Measurements from ENCODE around the gene C12orf76.
"Not testable (repeated sequence)": the region's sequence is repeated elsewhere in the genome, so short reads cannot be mapped to it uniquely, and the experiment has no call there.

Gene C12orf76

GRCh38 chr12:110048242-110049027 is at the start of gene C12orf76:
TSS of gene C12orf76 (minus strand) at chr12:110048522. CDS start at chr12:110048495, 27 bp downstream.
- H3K36me3 Mint-ChIP-seq (ENCODE audit: low read depth) = peaks cover 12% of the 10 kb centered on the region
- peak within 1 kb of the TSS; percentile 96 for H3K27ac Mint-ChIP-seq
- peaks cover 33% of the 10 kb centered on the region for H3K4me1 Mint-ChIP-seq (ENCODE audit: low read depth)
- H3K27me3 Mint-ChIP-seq (ENCODE audit: low read depth) = no peaks in the 10 kb centered on the region
- peak within 1 kb of the TSS; percentile 90 for H3K4me3 Mint-ChIP-seq
- no peaks in the 10 kb centered on the region for H3K9me3 Mint-ChIP-seq
- DNase-seq (ENCODE audit: low spot score) = peak; percentile 90

DNA sequence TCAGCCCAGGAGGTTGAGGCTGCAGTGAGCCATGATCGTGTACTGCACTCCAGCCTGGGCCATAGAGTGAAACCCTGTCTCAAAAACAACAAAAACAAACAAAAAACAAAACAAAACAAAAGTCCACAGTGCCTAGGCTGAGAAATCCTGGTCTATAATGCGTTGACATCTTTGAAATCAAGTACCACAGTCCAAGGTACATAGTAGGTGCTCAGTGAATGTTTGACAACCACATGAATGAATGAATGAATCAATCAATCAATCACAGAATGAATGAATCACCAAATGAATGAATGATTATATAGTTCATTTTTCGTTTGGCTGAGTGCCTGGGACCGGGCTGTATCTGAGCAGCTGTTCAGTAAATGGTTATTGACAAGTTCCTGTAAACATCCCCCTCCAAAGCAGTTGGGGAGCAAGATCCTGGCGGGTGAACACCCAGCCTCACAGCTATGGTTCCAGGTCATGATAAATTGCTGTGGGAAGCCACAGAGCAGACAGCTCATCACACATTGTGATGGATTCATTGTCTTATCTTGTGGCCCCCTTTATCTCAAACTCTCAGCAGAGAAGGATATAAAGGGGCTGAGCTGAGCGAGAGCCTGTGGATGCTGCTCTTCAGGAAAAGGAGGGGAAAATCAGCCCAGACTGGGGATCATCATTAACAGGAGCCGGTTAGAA is 45.4 kb upstream of the C12orf76 start:
- Mint-ChIP-seq H3K4me1 (ENCODE audit: low read depth) (peaks cover 3% of the 10 kb centered on the region), H3K36me3 (ENCODE audit: low read depth) (no peaks in the 10 kb centered on the region), H3K4me3 (no peak overlapping the region), H3K27ac (no peak overlapping the region), H3K9me3 (no peaks in the 10 kb centered on the region), H3K27me3 (ENCODE audit: low read depth) (peaks cover 13% of the 10 kb centered on the region)
- DNase-seq (ENCODE audit: low spot score) = no peak

DNA sequence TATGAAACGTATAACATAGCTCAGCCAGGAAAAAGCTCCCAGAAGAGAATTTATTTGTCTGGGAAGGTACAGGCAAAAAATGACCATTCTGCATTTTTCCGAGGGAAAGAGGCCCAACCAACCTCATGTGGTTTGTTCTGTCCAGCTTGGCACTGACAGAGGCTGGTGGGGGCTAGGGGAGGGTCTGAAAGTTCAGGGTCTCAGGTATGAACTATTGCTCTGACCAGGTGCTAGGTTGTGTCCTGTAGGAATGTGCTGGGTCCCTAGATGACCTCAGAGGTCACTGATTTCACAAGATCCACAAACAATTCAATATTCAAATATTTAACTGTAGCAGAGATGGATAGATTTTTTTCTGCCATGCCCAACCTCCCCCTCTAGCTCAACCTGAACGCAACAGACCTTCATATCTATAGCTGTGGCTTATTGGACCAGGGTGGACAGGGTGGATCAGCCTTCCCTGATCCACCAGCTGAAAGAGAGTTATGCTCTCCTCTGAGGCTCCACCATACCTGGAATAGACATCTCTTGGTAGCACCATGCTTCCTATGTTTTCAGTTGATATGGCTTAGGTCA is 42.9 kb upstream of the C12orf76 start:
- no peak overlapping the region for H3K4me3 Mint-ChIP-seq
- H3K27ac Mint-ChIP-seq = no peak overlapping the region
- H3K9me3 Mint-ChIP-seq = no peaks in the 10 kb centered on the region
- no peak for DNase-seq (ENCODE audit: low spot score)
- peaks cover 9% of the 10 kb centered on the region for H3K4me1 Mint-ChIP-seq (ENCODE audit: low read depth)
- no peaks in the 10 kb centered on the region for H3K36me3 Mint-ChIP-seq (ENCODE audit: low read depth)
- peaks cover 13% of the 10 kb centered on the region for H3K27me3 Mint-ChIP-seq (ENCODE audit: low read depth)

GRCh38 chr12:110090266-110091135 is 42.2 kb upstream of the C12orf76 start:
- Mint-ChIP-seq H3K36me3 (ENCODE audit: low read depth) (no peaks in the 10 kb centered on the region), H3K27ac (no peak overlapping the region), H3K9me3 (no peaks in the 10 kb centered on the region), H3K27me3 (ENCODE audit: low read depth) (peaks cover 13% of the 10 kb centered on the region), H3K4me3 (no peak overlapping the region), H3K4me1 (ENCODE audit: low read depth) (peaks cover 9% of the 10 kb centered on the region)
- no peak for DNase-seq (ENCODE audit: low spot score)

- no peak overlapping the region for H3K27ac Mint-ChIP-seq
- H3K4me1 Mint-ChIP-seq (ENCODE audit: low read depth) = peaks cover 9% of the 10 kb centered on the region
- peaks cover 13% of the 10 kb centered on the region for H3K27me3 Mint-ChIP-seq (ENCODE audit: low read depth)
- no peak for DNase-seq (ENCODE audit: low spot score)
- no peak overlapping the region for H3K4me3 Mint-ChIP-seq
- no peaks in the 10 kb centered on the region for H3K36me3 Mint-ChIP-seq (ENCODE audit: low read depth)
- H3K9me3 Mint-ChIP-seq = peaks cover 3% of the 10 kb centered on the region
These were observed 40.6 kb upstream of the C12orf76 start for GRCh38 chr12:110088936-110089335.

GRCh38 chr12:110088216-110088615 is 39.9 kb upstream of the C12orf76 start:
- not testable (repeated sequence) for H3K4me1 Mint-ChIP-seq (ENCODE audit: low read depth); H3K27ac Mint-ChIP-seq; DNase-seq (ENCODE audit: low spot score); H3K9me3 Mint-ChIP-seq; H3K4me3 Mint-ChIP-seq; H3K36me3 Mint-ChIP-seq (ENCODE audit: low read depth)
- peaks cover 13% of the 10 kb centered on the region for H3K27me3 Mint-ChIP-seq (ENCODE audit: low read depth)

DNA sequence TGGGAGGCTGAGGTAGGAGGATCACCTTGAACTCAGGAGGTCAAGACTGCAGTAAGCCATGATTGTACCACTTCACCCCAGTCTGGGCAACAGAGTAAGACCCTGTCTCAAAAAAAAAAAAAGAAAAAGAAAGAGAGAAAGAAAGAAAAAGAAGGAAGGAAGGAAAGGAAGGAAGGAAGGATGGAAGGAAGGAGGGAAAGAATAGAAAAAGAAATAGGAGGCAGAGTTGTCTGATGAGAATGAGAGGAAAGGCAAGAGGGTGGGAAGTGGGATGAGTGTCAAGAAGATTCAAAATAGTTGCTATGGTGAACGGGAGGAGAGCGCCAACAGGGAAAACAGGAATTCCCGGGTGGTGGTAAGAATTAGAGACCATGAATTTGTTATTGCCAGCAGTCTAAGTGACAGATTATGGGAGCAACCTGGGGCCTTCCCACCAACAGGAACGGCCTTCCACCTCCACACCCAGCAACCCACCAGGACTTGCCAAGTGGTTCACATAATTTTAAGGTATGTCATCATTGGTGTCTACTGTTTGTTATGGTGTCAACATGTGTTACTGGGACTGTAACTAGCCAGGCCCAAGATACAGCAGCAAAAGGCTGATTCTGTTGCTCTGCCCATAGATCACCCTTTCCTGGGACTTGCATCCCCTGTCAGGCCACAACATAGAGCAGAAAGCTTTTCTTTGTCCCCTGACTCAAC is 36.1 kb upstream of the C12orf76 start:
- H3K27me3 Mint-ChIP-seq (ENCODE audit: low read depth) = peaks cover 4% of the 10 kb centered on the region
- peaks cover 29% of the 10 kb centered on the region for H3K4me1 Mint-ChIP-seq (ENCODE audit: low read depth)
- no peak overlapping the region for H3K27ac Mint-ChIP-seq
- peaks cover 7% of the 10 kb centered on the region for H3K9me3 Mint-ChIP-seq
- no peak for DNase-seq (ENCODE audit: low spot score)
- H3K36me3 Mint-ChIP-seq (ENCODE audit: low read depth) = peaks cover 3% of the 10 kb centered on the region
- H3K4me3 Mint-ChIP-seq = no peak overlapping the region

- H3K4me3 Mint-ChIP-seq = peak overlapping the region; percentile 25
These were observed 32.1 kb upstream of the C12orf76 start for GRCh38 chr12:110080410-110080809.

DNA sequence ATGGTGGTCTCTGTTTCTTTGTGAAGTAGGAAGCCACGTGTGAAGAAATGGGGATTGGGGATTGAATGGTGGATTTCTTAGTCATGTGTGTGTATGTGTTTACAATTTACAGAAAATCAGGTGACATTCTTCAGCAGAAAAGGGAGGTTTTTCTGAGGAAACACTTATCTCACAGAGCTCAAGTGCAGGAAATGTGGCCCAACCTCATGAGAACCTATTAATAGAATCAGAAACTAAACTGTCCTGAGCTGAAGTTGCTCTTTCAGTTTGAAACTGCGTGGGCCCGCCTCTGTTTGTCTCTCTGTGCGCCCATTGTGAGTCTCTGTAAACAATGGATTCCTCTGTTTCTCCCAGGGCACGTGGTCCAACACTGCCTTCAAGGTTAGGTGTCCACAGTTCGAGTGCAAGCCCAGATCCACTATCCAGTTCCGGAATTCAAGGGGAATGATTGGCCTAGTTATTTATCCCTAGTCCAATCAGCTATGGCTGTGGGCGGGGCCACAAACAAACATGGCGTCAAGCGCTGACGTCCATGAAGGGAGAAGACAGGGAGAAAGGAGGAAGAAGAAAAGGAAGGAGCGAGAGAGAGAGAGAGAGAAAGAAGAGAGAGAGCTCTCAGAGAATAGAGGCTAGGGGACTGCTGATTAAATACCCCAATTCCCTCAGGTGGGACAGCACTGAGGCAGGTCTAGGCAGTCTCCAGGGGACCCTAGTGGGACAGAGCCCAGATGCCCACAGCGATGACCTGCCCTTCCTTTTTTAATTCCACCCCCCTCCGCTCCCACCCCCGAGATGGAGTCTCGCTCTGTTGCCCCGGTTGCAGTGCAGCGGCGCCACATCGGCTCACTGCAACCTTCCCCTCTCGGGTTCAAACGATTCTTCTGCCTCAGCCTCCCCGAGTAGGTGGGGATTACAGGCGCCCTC is 31.4 kb upstream of the C12orf76 start:
- Mint-ChIP-seq H3K27me3 (ENCODE audit: low read depth) (no peaks in the 10 kb centered on the region), H3K36me3 (ENCODE audit: low read depth) (peaks cover 3% of the 10 kb centered on the region), H3K27ac (peak overlapping the region; percentile 98), H3K4me3 (peak overlapping the region; percentile 75), H3K4me1 (ENCODE audit: low read depth) (peaks cover 45% of the 10 kb centered on the region), H3K9me3 (peaks cover 4% of the 10 kb centered on the region)
- DNase-seq (ENCODE audit: low spot score) = peak; percentile 83

More at GRCh38 chr12:110080410-110080809, 32.1 kb upstream of the C12orf76 start:
- Mint-ChIP-seq H3K27ac (peak overlapping the region; percentile 84), H3K4me1 (ENCODE audit: low read depth) (peaks cover 43% of the 10 kb centered on the region), H3K36me3 (ENCODE audit: low read depth) (peaks cover 3% of the 10 kb centered on the region), H3K9me3 (peaks cover 7% of the 10 kb centered on the region), H3K27me3 (ENCODE audit: low read depth) (no peaks in the 10 kb centered on the region)
- no peak for DNase-seq (ENCODE audit: low spot score)

DNA sequence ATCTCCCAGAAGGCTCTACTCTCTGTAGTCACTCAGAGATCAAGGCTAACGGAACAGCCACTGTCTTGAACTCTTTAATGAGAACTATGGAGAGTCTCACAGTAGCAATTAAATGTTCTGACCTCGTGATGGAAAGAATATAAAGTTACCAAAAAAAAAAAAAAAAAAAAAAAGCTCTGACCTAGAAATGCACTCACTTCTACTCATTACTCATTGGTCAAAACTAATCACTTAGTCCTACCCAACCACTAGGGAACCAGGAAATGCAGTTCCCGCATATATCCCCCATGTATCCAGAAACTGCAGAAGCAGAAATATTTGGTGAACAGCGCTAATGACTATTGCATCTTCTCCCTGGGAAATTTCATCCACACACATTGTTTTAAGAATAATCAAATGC is 29.5 kb upstream of the C12orf76 start:
- Mint-ChIP-seq H3K27ac (peak overlapping the region; percentile 70), H3K27me3 (ENCODE audit: low read depth) (no peaks in the 10 kb centered on the region), H3K36me3 (ENCODE audit: low read depth) (peaks cover 6% of the 10 kb centered on the region), H3K4me3 (no peak overlapping the region), H3K9me3 (peaks cover 4% of the 10 kb centered on the region), H3K4me1 (ENCODE audit: low read depth) (peaks cover 61% of the 10 kb centered on the region)
- no peak for DNase-seq (ENCODE audit: low spot score)

DNA sequence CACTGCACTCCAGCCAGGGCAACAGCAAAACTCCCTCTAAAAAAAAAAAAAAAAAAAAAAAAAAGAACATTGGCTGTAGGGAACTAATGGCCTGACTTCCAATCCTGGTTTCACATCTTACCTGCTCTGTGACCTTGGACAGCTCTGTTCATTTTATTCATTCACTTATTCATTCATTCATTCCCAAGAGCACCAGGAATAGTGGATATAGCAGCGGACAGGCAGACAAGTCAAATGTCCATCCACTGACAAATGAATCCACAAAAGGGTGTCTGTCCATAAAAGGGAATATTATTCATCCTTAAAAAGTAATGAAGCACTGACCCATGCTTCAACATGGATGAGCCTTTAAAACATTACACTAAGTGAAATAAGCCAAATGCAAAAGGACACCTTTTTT is 27.6 kb upstream of the C12orf76 start:
- peaks cover 4% of the 10 kb centered on the region for H3K9me3 Mint-ChIP-seq
- H3K27ac Mint-ChIP-seq = no peak overlapping the region
- no peaks in the 10 kb centered on the region for H3K27me3 Mint-ChIP-seq (ENCODE audit: low read depth)
- DNase-seq (ENCODE audit: low spot score) = no peak
- H3K4me3 Mint-ChIP-seq = no peak overlapping the region
- H3K4me1 Mint-ChIP-seq (ENCODE audit: low read depth) = peaks cover 60% of the 10 kb centered on the region
- peaks cover 18% of the 10 kb centered on the region for H3K36me3 Mint-ChIP-seq (ENCODE audit: low read depth)

GRCh38 chr12:110074089-110074488 is 25.8 kb upstream of the C12orf76 start:
- H3K9me3 Mint-ChIP-seq = no peaks in the 10 kb centered on the region
- H3K27me3 Mint-ChIP-seq (ENCODE audit: low read depth) = no peaks in the 10 kb centered on the region
- peaks cover 58% of the 10 kb centered on the region for H3K4me1 Mint-ChIP-seq (ENCODE audit: low read depth)
- H3K27ac Mint-ChIP-seq = peak overlapping the region; percentile 85
- DNase-seq (ENCODE audit: low spot score) = no peak
- H3K36me3 Mint-ChIP-seq (ENCODE audit: low read depth) = peaks cover 24% of the 10 kb centered on the region
- H3K4me3 Mint-ChIP-seq = peak overlapping the region; percentile 93

Data from T-helper 2 cell treated with Interferon-gamma antibody and Interleukin-4, amounts not matched to agents 5 μg/mL and 100 μg/mL, for 36 hours (primary cell).